ACC112 (cell line): ENCODE data around the gene MPHOSPH9.

Experiments used
- H2AFZ ChIP-seq: fragments of 200-600 bp; sonication (generic); one replicate; pipeline ENCODE4 v1.6.0; 2017; ENCODE audit warnings: antibody characterized with exemption, low read length; ENCODE audit not compliant: unreplicated experiment
- H3K27ac ChIP-seq: fragments of 200-600 bp; sonication (generic); 2 replicates; pipeline ENCODE4 v1.5.1; 2014; ENCODE audit warnings: low read depth, mild to moderate bottlenecking, antibody characterized with exemption, low read length, moderate library complexity
- H3K27me3 ChIP-seq: fragments of 200-600 bp; sonication (generic); 2 replicates; pipeline ENCODE4 v1.6.1; 2014; ENCODE audit warnings: mild to moderate bottlenecking, antibody characterized with exemption, low read length, moderate library complexity, mixed read lengths; ENCODE audit not compliant: insufficient read depth
- H3K36me3 ChIP-seq: fragments of 200-600 bp; sonication (generic); 2 replicates; pipeline ENCODE4 v1.6.1; 2016; ENCODE audit warnings: mild to moderate bottlenecking, antibody characterized with exemption, low read length, moderate library complexity, mixed read lengths; ENCODE audit not compliant: insufficient read depth
- H3K4me1 ChIP-seq: fragments of 200-600 bp; sonication (generic); one replicate; pipeline ENCODE4 v1.6.1; 2016; ENCODE audit warnings: low read length, mixed read lengths; ENCODE audit not compliant: insufficient read depth, unreplicated experiment, control insufficient read depth
- H3K4me3 ChIP-seq: fragments of 200-600 bp; sonication (generic); 2 replicates; pipeline ENCODE4 v1.5.1; 2014; ENCODE audit warnings: mild to moderate bottlenecking, low read depth, low read length
- H3K79me2 ChIP-seq: fragments of 200-600 bp; sonication (generic); one replicate; pipeline ENCODE4 v1.6.0; 2016; ENCODE audit warnings: low read length; ENCODE audit not compliant: control insufficient read depth, unreplicated experiment, insufficient read depth

MPHOSPH9 gene

GRCh38 chr12:123111498-123112165, 121.3 kb downstream of the MPHOSPH9 start:
- Histone ChIP-seq H3K4me1 (peaks cover 30% of the 10 kb centered on the region), H2AFZ (no peak overlapping the region)

GRCh38 chr12:123109319-123109772, 123.6 kb downstream of the MPHOSPH9 start:
- Histone ChIP-seq H3K27ac (no peak overlapping the region), H3K27me3 (no peaks in the 10 kb centered on the region), H3K4me1 (peaks cover 14% of the 10 kb centered on the region), H2AFZ (no peak overlapping the region), H3K79me2 (peaks cover 2% of the 10 kb centered on the region), H3K36me3 (no peaks in the 10 kb centered on the region), H3K4me3 (no peak overlapping the region)

More at GRCh38 chr12:123111498-123112165, 121.3 kb downstream of the MPHOSPH9 start:
- Histone ChIP-seq H3K27ac (no peak overlapping the region), H3K27me3 (no peaks in the 10 kb centered on the region), H3K4me3 (no peak overlapping the region), H3K36me3 (no peaks in the 10 kb centered on the region), H3K79me2 (peaks cover 8% of the 10 kb centered on the region)

GRCh38 chr12:123108682-123109066, 124.3 kb downstream of the MPHOSPH9 start:
- Histone ChIP-seq H3K27me3 (no peaks in the 10 kb centered on the region), H2AFZ (no peak overlapping the region), H3K4me1 (peaks cover 13% of the 10 kb centered on the region), H3K4me3 (no peak overlapping the region), H3K27ac (no peak overlapping the region), H3K79me2 (no peaks in the 10 kb centered on the region), H3K36me3 (no peaks in the 10 kb centered on the region)

GRCh38 chr12:123107926-123108681, 124.8 kb downstream of the MPHOSPH9 start:
- Histone ChIP-seq H3K27ac (no peak overlapping the region), H3K36me3 (no peaks in the 10 kb centered on the region), H3K27me3 (no peaks in the 10 kb centered on the region), H3K4me1 (peaks cover 13% of the 10 kb centered on the region), H3K4me3 (no peak overlapping the region), H3K79me2 (no peaks in the 10 kb centered on the region), H2AFZ (no peak overlapping the region)

GRCh38 chr12:123106640-123107359, 126.1 kb downstream of the MPHOSPH9 start:
- Histone ChIP-seq H3K79me2 (no peaks in the 10 kb centered on the region), H3K4me1 (peaks cover 13% of the 10 kb centered on the region), H2AFZ (no peak overlapping the region), H3K27me3 (no peaks in the 10 kb centered on the region), H3K4me3 (no peak overlapping the region), H3K27ac (no peak overlapping the region), H3K36me3 (no peaks in the 10 kb centered on the region)

- Histone ChIP-seq H3K4me3 (no peak overlapping the region), H3K27me3 (no peaks in the 10 kb centered on the region), H3K4me1 (peaks cover 13% of the 10 kb centered on the region), H3K36me3 (no peaks in the 10 kb centered on the region), H2AFZ (no peak overlapping the region), H3K79me2 (no peaks in the 10 kb centered on the region), H3K27ac (no peak overlapping the region)
These were observed 127.6 kb downstream of the MPHOSPH9 start for GRCh38 chr12:123105211-123105826.

GRCh38 chr12:123104809-123105208, 128.1 kb downstream of the MPHOSPH9 start:
- no peaks in the 10 kb centered on the region for H3K27me3 ChIP-seq
- H2AFZ ChIP-seq: no peak overlapping the region
- no peak overlapping the region for H3K4me3 ChIP-seq
- H3K36me3 ChIP-seq: no peaks in the 10 kb centered on the region
- no peak overlapping the region for H3K27ac ChIP-seq
- no peaks in the 10 kb centered on the region for H3K79me2 ChIP-seq
- peaks cover 13% of the 10 kb centered on the region for H3K4me1 ChIP-seq
